SK-N-SH treated with all-trans-retinoic acid at 6 μM for 48 hours (cell line): Measurements from ENCODE around the gene SNX10.

Source experiments
- PATZ1 ChIP-seq: fragments of 250-450 bp; sonication (Bioruptor Pico); IDR thresholded peaks from 2 replicates; pipeline ENCODE4 v1.8.0; 2020; ENCODE audit warnings: mild to moderate bottlenecking, moderate library complexity, borderline replicate concordance
- PPARA ChIP-seq: fragments of 250-450 bp; sonication (Bioruptor Pico); IDR thresholded peaks from 2 replicates; pipeline ENCODE4 v1.5.0; 2020; ENCODE audit warnings: mild to moderate bottlenecking, borderline replicate concordance
- RARB ChIP-seq: fragments of 250-450 bp; sonication (Bioruptor Pico); IDR thresholded peaks from 2 replicates; pipeline ENCODE4 v1.8.0; 2021; ENCODE audit warnings: mild to moderate bottlenecking, moderate library complexity
- TF ChIP-seq, protein P1 (sequence below): fragments of 250-450 bp; sonication (Bioruptor Pico); IDR thresholded peaks from 2 replicates; pipeline ENCODE4 v1.5.1; 2020; ENCODE audit warnings: low read depth, mild to moderate bottlenecking, moderate library complexity
- TF ChIP-seq, protein P2 (sequence below): fragments of 250-450 bp; sonication (Bioruptor Pico); IDR thresholded peaks from 2 replicates; pipeline ENCODE4 v1.5.0; 2020; ENCODE audit warnings: mild to moderate bottlenecking, moderate library complexity

DNA sequence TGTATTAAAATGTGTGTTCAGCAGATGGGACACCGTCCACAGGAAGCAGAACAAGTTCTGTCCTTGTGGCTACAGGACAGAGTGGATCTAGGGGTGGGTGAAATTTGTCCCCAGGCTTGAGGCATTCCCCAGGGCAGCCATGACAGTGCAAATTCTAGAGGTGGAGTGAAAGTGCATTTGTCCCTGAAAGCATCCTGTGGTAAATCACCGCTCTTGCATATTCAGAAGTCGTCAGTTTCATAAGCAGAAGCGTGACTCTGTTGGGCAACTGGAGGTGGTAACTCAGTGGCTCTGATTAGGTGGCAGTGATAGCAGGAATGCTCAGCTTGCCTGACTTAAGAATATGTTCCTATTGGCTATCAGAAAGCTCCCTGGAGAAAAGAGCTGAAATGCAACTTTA lies 96.6 kb downstream of the SNX10 start:
- TF ChIP-seq PPARA (CRISPR knock-in tag): no peak
- no peak for TF ChIP-seq RARB (CRISPR knock-in tag)
- no peak for TF ChIP-seq PATZ1 (CRISPR knock-in tag)
- TF ChIP-seq, protein P1, sequence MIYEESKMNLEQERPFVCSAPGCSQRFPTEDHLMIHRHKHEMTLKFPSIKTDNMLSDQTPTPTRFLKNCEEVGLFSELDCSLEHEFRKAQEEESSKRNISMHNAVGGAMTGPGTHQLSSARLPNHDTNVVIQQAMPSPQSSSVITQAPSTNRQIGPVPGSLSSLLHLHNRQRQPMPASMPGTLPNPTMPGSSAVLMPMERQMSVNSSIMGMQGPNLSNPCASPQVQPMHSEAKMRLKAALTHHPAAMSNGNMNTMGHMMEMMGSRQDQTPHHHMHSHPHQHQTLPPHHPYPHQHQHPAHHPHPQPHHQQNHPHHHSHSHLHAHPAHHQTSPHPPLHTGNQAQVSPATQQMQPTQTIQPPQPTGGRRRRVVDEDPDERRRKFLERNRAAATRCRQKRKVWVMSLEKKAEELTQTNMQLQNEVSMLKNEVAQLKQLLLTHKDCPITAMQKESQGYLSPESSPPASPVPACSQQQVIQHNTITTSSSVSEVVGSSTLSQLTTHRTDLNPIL: no peak
- TF ChIP-seq, protein P2, sequence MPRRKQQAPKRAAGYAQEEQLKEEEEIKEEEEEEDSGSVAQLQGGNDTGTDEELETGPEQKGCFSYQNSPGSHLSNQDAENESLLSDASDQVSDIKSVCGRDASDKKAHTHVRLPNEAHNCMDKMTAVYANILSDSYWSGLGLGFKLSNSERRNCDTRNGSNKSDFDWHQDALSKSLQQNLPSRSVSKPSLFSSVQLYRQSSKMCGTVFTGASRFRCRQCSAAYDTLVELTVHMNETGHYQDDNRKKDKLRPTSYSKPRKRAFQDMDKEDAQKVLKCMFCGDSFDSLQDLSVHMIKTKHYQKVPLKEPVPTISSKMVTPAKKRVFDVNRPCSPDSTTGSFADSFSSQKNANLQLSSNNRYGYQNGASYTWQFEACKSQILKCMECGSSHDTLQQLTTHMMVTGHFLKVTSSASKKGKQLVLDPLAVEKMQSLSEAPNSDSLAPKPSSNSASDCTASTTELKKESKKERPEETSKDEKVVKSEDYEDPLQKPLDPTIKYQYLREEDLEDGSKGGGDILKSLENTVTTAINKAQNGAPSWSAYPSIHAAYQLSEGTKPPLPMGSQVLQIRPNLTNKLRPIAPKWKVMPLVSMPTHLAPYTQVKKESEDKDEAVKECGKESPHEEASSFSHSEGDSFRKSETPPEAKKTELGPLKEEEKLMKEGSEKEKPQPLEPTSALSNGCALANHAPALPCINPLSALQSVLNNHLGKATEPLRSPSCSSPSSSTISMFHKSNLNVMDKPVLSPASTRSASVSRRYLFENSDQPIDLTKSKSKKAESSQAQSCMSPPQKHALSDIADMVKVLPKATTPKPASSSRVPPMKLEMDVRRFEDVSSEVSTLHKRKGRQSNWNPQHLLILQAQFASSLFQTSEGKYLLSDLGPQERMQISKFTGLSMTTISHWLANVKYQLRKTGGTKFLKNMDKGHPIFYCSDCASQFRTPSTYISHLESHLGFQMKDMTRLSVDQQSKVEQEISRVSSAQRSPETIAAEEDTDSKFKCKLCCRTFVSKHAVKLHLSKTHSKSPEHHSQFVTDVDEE (CRISPR knock-in tag): no peak
